NCI-H510A (cell line): ENCODE results near the gene SPESP1.
A peak's percentile ranks its signal among the peaks of the same experiment; 100 is the strongest.

Experiments used
- DNase-seq: peaks from one replicate; lab custom pipeline; 2025; lab: John Stamatoyannopoulos, UW

Gene SPESP1

GRCh38 chr15:68930268-68931022, at the start of gene SPESP1:
Gene SPESP1 (plus strand): TSS chr15:68930525. CDS start chr15:68930654, 129 bp downstream.
- DNase-seq = no peak

- no peak for DNase-seq
Measured at GRCh38 chr15:68885070-68885469, 45.3 kb upstream of the SPESP1 start.

DNA sequence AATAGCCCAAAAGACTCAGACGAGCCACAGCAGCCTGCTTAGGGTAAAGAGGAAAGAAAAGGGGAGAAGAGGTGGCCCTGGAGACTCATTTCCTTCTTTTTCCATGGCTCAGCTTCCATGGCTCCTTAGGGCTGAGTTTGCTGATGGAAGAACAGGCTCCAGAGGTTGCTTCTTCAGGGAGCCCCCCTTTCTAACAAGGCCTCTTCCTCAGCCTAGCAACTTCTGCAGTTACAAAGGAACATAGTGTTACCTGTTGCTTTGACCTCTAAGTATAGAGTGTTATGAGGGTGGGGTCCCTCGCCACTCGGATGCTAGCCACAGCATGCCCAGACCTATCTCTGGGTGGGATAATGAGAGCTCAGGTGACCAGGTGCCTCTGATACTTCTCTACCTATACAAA, 43.2 kb upstream of the SPESP1 start:
- no peak for DNase-seq

- no peak for DNase-seq
Measured at GRCh38 chr15:68887819-68888218, 42.5 kb upstream of the SPESP1 start.

- no peak for DNase-seq
Measured at GRCh38 chr15:68888419-68888818, 41.9 kb upstream of the SPESP1 start.

DNA sequence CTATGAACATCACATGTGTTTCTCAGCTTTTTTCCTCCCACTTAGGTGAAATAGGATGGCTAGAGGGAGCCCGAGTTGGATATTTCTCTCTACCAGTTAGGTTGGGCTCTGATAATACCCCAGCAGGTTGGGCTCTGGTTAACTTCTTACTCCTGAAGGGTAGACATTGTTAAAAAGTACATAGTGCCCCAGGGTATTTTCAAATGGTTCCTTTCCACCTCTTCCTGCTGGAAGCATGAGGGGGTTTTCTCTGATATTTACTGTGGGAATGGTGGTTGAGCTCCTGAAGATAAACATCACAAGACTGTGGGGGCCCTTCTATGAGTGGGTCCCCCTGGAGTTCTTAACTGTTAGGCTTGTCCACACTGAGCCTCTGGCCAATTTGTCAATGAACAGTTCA, 36.1 kb upstream of the SPESP1 start:
- no peak for DNase-seq

- no peak for DNase-seq
Measured at GRCh38 chr15:68896178-68896577, 34.1 kb upstream of the SPESP1 start.

GRCh38 chr15:68897016-68897415, 33.3 kb upstream of the SPESP1 start:
- DNase-seq = no peak

GRCh38 chr15:68900027-68900426, 30.3 kb upstream of the SPESP1 start:
- no peak for DNase-seq

DNA sequence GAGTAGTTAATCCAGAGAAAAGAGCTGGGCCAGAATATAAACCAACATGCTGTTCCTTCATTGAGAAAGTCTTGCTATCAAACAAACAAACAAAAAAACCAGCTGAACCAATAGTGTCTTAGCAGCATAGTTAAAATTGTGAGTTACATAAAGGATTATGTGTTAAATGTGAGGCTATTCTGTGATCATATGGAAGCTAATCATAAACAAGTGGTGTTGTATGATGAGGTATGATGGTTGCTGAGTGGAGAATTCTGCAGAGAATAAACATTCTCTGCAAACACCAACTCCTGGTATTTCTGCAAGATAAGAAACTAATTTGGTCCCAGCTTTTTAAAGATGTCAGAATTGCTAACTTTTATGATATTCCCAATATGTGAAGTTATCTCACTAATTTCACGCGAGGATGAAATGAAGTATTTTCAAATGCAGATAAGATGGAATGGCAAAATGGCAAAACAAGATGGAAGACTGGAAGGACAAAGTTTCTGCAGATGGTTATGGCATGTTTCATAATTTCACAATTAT, 22.9 kb upstream of the SPESP1 start:
- DNase-seq = no peak

- DNase-seq = no peak
Measured at GRCh38 chr15:68909601-68910100, 20.7 kb upstream of the SPESP1 start.

DNA sequence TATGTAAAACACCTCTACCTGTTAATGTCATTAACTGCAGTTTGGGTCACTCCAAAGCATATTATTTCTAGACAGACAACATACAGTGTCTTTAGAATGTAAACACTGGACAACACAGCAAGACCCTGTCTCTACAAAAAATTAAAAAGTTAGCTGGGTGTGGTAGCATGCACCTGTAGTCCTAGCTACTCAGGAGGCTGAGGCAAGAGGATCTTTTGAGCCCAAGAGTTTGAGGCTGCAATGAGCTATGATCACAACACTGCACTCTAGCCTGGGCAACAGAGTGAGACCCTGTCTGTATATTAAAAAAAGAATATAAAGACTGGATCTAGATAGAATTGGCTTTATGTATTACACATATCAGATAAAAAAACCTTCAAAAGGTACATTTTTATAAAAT, 20.0 kb upstream of the SPESP1 start:
- no peak for DNase-seq

DNA sequence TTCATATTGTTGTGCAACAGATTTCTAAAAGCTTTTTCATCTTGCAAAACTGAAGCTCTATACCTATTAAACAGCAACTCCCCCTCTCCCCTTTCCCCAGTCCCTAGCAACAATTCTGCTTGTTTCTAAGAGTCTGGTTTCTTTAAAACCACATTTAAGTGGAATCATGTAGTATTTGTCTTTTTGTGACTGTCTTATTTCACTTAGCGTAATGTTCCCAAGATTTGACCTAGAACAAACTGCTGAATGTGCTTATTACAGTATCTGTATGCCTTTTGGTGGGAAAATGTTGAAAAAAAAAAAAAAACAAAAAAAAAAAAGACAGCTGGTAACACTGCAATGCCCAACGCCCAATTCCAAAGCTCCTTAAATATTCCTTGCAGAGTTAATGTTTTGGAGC, 19.5 kb upstream of the SPESP1 start:
- DNase-seq = no peak

- no peak for DNase-seq
Measured at GRCh38 chr15:68921926-68922325, 8.4 kb upstream of the SPESP1 start.

DNA sequence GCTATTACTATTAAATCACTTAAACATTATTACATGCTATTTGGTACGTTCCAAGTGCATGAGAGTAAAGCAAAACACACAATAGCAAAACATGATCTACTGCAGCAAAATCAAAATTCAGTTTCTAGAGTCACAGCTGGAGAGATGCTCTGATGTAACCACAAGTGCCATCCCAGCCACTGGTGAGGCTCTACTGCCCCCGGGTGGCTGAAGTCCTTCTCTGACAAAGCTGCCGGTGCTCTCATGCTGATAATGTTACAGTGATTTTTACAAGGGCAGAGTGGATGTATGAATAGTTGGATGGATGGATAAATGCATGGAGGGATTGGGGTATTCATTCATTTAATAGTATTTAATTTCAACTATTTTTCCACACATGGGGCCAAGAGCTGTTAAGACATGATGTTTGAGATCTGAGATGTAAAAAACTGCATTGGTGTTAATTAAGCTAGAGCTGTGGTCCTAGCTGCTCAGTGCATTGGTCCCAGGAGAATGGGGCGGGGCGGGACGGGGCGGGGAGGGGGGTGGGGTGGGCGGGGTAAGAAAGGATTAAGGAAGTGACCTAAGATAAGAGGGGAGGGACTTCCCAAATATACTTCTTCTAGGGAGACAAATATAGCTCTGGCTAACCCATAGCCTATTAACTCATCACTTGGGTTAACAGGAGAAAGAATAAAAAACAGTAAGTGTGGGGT, 5.3 kb upstream of the SPESP1 start:
- DNase-seq = peak; percentile 7

- no peak for DNase-seq
Measured at GRCh38 chr15:68933001-68933400, 2.7 kb downstream of the SPESP1 start.

DNA sequence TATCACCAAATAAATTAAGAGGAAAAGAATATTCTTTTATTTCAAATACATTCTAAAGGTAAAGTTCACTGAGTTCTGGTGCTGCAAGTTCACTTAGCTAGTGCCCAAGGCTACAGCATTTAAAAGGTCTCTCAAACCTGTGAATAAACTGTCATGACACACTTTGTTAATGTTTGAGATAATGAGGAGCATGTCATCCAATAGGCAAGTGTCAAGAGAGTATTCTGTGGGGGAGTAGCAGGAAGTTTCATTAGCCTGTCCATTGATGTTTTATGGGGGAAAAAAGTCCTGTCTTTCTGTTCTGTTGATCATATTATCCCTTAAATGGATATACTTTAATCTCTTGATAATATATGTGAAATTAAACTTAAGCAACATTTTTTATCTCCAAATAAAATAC, 4.0 kb downstream of the SPESP1 start:
- no peak for DNase-seq

DNA sequence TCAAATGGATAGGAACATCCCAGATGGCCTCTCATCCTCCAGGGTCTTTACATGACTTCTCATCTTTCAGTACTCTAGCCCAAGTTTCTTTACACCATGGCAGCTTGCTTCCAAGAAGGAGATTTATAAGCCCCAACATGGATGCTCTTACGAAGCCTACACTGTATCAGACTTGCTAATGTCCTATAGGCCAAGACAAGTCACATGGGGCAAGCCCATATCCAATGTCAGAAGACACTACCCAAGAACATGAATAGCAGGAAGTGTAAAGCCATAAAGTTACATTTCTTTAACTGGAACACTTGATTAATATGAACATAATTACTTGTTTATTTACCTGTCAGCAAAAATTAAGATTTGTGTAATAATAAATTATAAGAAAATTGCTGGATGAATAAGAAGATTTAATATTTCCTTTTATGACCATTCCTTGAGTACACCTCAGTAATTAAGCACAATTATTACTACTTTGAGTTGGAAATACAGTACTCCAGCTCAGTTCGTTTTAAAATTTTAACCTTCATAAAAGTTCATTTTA, 5.1 kb downstream of the SPESP1 start:
- no peak for DNase-seq

- no peak for DNase-seq
Measured at GRCh38 chr15:68939501-68939900, 9.2 kb downstream of the SPESP1 start.

- no peak for DNase-seq
Measured at GRCh38 chr15:68951813-68952212, 21.5 kb downstream of the SPESP1 start.

DNA sequence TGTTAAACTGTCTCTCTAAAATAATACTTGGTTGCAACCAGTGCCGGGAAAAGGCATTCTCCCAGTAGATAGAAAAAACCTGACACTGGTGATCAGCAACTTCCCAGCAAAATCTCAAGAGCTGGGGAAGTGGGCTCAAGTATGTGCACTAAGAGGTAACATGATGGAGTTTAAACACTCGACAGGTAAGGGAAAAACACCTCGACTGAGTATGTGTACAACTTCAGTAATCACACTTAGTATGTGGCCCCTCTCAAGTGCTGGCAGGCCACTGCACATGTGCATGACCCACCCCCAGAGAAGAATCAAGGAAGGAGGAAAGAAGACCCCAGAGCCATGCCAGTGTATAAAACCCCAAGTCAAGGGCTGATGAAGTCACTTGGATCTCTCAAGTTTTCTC, 27.4 kb downstream of the SPESP1 start:
- DNase-seq = peak; percentile 7

DNA sequence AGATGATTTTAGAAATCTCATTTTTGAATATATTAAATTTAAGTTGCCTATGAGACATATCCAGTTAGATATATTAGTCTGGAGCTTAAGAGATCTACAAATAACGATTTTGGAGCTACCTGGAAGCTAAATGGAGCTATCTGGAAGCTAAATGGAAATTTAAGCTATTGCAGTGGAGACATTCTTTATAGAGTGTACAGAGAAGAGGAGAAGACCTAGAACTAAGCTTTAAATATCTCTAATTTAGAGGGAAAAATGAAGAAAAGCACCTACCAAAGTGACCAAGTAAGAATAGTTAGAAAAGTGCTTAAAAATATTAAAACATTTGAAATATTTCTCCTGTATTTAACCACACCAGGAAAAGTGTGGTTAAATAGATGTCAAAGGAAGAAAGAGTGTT, 28.3 kb downstream of the SPESP1 start:
- no peak for DNase-seq

DNA sequence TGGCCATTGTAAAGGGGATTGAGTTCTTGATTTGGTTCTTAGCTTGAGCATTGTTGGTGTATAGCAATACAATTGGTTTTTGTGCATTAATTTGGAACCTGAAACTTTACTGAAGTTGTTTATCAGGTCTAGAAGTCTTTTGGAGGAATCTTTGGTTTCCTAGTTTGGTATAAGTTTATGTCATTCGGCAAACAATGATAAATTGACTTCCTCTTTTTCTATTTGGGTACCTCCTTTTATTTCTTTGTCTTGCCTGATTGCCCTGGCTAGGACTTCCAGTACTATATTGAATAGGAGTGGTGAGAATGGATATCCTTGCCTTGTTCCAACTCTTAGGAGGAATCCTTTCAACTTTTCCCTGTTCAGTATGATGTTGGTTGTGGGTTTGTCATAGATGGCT, 32.1 kb downstream of the SPESP1 start:
- DNase-seq = no peak
